Left ventricle myocardium inferior (tissue), 1 donor: ENCODE results near the gene OSBPL8. TPM values are rescaled to one million over a fixed set of nuclear protein-coding genes. Genes with fewer than 3 reads are reported as not detected.

Source experiments
- DNase-seq: peaks from one replicate; pipeline ENCODE4 v3.0.0-alpha.2; 2020
- H3K27ac ChIP-seq: fragments of 200-600 bp; replicated peaks from 2 replicates; pipeline ENCODE4 v1.8.0; 2021
- H3K27me3 ChIP-seq: fragments of 200-600 bp; 2 replicates; pipeline ENCODE4 v1.8.0; 2021; ENCODE audit warnings: low read depth
- H3K36me3 ChIP-seq: fragments of 200-600 bp; 2 replicates; pipeline ENCODE4 v1.8.0; 2021
- H3K4me1 ChIP-seq: fragments of 200-600 bp; 2 replicates; pipeline ENCODE4 v1.8.0; 2021
- H3K4me3 ChIP-seq: fragments of 200-600 bp; 2 replicates; pipeline ENCODE4 v1.8.0; 2021; ENCODE audit warnings: mild to moderate bottlenecking, moderate library complexity
- H3K9me3 ChIP-seq: fragments of 200-600 bp; replicated peaks from 2 replicates; pipeline ENCODE4 v1.8.0; 2021
- CTCF ChIP-seq: fragments of 200-600 bp; IDR thresholded peaks from 2 replicates; pipeline ENCODE4 v1.8.0; 2021; ENCODE audit warnings: antibody characterized with exemption, mild to moderate bottlenecking, borderline replicate concordance
- intact Hi-C: fragments of 100-400 bp; cut with micrococcal nuclease; formaldehyde crosslinking; loops from one replicate; pipeline ENCODE4 v1.11.0; 2022
- total RNA-seq: library from RNA; stranded (reverse); fragmentation: NEBNext Ultra II Directional; extraction: Animal tissue kit (Norgen Biotek cat#: 25700); gene quantifications from one replicate; pipeline ENCODE4 v1.2.1, GENCODE V29; 2021
- donor health status: DM: no; HTN: yes; CAD: no; lungs with severe emphysema.

OSBPL8 gene
- total RNA-seq, 1 donor from 2014 or later = 28.9 TPM

GRCh38 chr12:76457010-76457409, 102.6 kb downstream of the OSBPL8 start:
- no peaks in the 10 kb centered on the region for H3K36me3 ChIP-seq
- DNase-seq = no peak
- no peak for TF ChIP-seq CTCF
- no peaks in the 10 kb centered on the region for H3K9me3 ChIP-seq
- H3K4me3 ChIP-seq = no peak overlapping the region
- no peak overlapping the region for H3K27ac ChIP-seq
- no peaks in the 10 kb centered on the region for H3K27me3 ChIP-seq
- intact Hi-C loops = no loop called here
- H3K4me1 ChIP-seq = peaks cover 21% of the 10 kb centered on the region

- peak; percentile 69 for TF ChIP-seq CTCF
- Histone ChIP-seq H3K4me1 (peaks cover 18% of the 10 kb centered on the region), H3K27ac (no peak overlapping the region), H3K4me3 (no peak overlapping the region), H3K9me3 (no peaks in the 10 kb centered on the region), H3K27me3 (no peaks in the 10 kb centered on the region), H3K36me3 (peaks cover under 1% of the 10 kb centered on the region)
- intact Hi-C loops = no loop called here
- no peak for DNase-seq
Observed at GRCh38 chr12:76455582-76456345, 103.8 kb downstream of the OSBPL8 start.

- DNase-seq = no peak
- no peaks in the 10 kb centered on the region for H3K9me3 ChIP-seq
- peaks cover 13% of the 10 kb centered on the region for H3K36me3 ChIP-seq
- H3K27me3 ChIP-seq = no peaks in the 10 kb centered on the region
- no peak overlapping the region for H3K27ac ChIP-seq
- no peak for TF ChIP-seq CTCF
- no peak overlapping the region for H3K4me3 ChIP-seq
- intact Hi-C loops = no loop called here
- peaks cover 15% of the 10 kb centered on the region for H3K4me1 ChIP-seq
Observed at GRCh38 chr12:76451528-76451927, 108.0 kb downstream of the OSBPL8 start.

DNA sequence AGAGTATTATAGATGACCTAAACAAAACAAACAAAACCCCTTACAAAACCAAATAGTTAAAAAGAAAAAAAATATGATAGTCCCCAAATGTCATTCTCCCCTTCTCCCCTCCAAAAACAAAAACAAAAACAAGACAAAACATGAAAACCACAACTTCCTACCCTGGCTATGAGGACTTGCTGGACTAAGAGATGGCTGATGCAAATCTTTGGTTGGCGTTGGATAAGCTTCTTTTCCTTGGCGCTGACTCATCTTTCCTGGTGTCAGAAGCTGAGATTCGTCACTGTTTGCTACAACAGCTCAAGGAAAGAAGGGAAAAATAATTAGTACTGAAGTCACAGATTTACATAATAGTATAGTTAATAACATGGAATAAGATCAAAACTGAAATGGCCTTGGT, 108.9 kb downstream of the OSBPL8 start:
- intact Hi-C loops = no loop called here
- Histone ChIP-seq H3K27me3 (no peaks in the 10 kb centered on the region), H3K9me3 (no peaks in the 10 kb centered on the region), H3K27ac (no peak overlapping the region), H3K4me1 (peaks cover 10% of the 10 kb centered on the region), H3K4me3 (no peak overlapping the region), H3K36me3 (peaks cover 13% of the 10 kb centered on the region)
- TF ChIP-seq CTCF = no peak
- DNase-seq = no peak

- Histone ChIP-seq H3K9me3 (no peaks in the 10 kb centered on the region), H3K27ac (no peak overlapping the region), H3K4me1 (peaks cover 12% of the 10 kb centered on the region), H3K36me3 (peaks cover 13% of the 10 kb centered on the region), H3K27me3 (no peaks in the 10 kb centered on the region), H3K4me3 (no peak overlapping the region)
- no peak for DNase-seq
- no peak for TF ChIP-seq CTCF
- intact Hi-C loops = no loop called here
Observed at GRCh38 chr12:76449993-76450392, 109.6 kb downstream of the OSBPL8 start.
